ENCODE data around the gene GALNTL6.
"Not testable (repeated sequence)": the region's sequence is repeated elsewhere in the genome, so short reads cannot be mapped to it uniquely, and the experiment has no call there.

Gene GALNTL6

DNA sequence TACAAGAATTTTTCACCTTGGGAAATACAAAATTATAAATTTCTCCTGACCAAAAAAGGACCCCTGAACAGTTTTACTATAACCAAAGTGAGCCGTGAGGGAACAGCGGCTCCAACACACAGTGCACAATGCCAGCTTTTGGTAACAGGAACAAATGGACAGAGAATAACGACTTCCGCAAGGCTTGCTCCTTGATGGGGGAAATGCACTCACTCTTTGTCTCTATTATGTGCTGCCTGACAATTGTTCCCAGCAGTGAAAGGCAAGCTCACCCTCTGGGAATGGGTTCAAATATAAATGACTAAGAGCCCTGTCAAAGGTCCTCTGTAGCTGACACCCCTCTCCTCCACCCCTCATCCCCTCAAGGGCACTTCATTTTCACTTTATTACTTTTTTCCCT is 1029.6 kb downstream of the GALNTL6 start:
- DNase-seq (ENCODE audit: extremely low read depth in 1 of 2, low read depth in 1 of 2), result no peak

- DNase-seq (ENCODE audit: extremely low read depth in 1 of 2, low read depth in 1 of 2), result no peak
Measured at GRCh38 chr4:172843192-172843591, 1030.0 kb downstream of the GALNTL6 start.

DNA sequence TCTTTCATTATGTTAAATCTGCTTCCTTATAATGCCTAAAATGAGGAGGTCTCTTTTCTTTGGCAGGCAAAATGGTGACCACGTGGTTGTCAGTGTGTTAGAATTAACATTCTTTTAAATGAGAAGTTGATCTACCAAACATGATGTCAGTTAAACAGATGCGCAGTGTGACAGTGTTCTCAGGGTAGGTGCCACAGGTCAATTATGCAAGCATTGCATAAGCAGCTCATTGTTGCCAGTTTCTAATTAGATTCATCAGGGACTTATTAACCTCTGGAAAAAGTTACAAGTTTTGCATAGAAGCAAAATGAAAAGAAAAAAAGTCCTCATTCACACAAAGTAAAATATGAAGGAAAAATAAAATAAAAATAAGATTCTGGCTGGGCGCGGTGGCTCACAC is 1031.4 kb downstream of the GALNTL6 start:
- no peak for DNase-seq (ENCODE audit: extremely low read depth in 1 of 2, low read depth in 1 of 2)

GRCh38 chr4:172845281-172845680 is 1032.1 kb downstream of the GALNTL6 start:
- DNase-seq (ENCODE audit: extremely low read depth in 1 of 2, low read depth in 1 of 2), result no peak

DNA sequence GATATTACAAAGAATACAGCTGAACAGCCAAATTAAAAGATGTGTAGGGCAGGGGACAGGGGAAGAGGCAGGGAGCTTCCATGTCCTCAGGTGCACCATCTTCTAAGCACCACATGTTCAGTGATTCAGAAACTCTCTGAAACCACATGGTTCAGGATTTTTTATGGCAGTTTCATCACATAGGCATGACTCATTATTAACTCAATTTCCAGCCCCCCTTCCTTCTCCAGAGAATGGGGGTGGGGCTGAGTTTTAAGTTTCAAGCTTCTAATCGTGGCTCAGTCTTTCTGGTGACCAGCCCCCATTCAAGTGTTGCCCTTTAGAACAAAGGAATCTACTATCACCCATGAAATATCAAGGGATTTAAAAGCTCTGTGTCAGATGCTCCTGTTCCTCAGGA is 1037.6 kb downstream of the GALNTL6 start:
- DNase-seq (ENCODE audit: extremely low read depth in 1 of 2, low read depth in 1 of 2), result no peak

- no peak for DNase-seq (ENCODE audit: extremely low read depth in 1 of 2, low read depth in 1 of 2)
Measured at GRCh38 chr4:172851534-172851933, 1038.3 kb downstream of the GALNTL6 start.

- DNase-seq (ENCODE audit: extremely low read depth in 1 of 2, low read depth in 1 of 2), result no peak
Measured at GRCh38 chr4:172857026-172857425, 1043.8 kb downstream of the GALNTL6 start.

- DNase-seq (ENCODE audit: extremely low read depth in 1 of 2, low read depth in 1 of 2), result no peak
Measured at GRCh38 chr4:172858731-172859230, 1045.6 kb downstream of the GALNTL6 start.

DNA sequence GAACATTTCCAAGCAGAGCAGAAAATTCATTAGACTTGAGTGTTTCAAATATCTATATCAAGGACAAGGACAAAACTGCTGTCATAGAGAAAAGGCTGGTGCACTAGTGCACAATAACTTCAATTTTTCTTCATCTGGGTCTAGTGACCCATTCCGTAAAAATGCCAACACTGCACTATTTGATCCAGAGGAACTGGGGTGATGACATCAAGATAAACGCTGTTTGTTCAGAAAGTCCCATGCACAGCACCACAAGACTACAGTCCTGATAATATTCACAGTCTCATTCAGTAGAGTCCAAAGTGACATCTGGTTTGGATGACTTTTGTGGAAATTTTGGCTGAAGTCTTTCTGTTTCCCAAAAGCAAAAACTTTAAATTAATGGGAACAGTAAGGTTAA is 1051.9 kb downstream of the GALNTL6 start:
- no peak for DNase-seq (ENCODE audit: extremely low read depth in 1 of 2, low read depth in 1 of 2)

GRCh38 chr4:172865531-172866127 is 1052.4 kb downstream of the GALNTL6 start:
- no peak for DNase-seq (ENCODE audit: extremely low read depth in 1 of 2, low read depth in 1 of 2)

DNA sequence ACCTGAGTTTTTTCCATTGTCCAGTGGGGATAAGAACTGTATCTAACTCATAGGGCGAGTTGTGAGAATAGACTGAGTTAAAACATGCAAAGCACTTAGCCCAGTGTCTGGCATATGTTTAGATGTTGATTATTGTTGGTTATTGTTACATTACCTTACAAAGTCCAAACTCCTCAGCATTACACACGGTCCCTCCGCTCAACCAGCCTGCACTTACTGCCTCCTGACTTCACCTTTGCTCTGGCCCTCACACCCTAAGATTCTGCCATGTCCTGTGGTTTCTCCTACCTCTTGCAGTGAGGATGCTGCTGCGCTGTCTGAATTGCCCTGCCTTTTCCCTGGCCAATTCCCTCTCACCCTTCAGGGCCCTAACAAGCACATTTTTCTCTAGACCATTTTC is 1053.2 kb downstream of the GALNTL6 start:
- no peak for DNase-seq (ENCODE audit: extremely low read depth in 1 of 2, low read depth in 1 of 2)

DNA sequence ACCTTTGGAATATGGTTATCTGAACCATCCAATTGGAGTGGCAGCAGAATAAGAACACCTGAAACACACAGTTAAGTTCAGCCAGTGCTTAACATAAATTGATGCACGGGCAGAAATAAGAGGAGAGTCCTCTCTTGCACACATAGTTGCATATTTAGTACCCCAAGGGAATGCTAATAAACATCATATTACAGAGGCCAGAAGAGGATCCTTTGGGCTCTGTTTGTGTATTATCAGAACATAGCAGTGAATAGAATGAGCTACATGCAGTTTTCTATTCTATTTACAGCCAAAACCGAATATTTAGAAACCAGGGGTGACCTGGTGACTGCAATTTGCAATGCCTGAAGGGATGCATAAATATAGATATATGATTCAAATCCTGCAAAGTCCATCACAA is 1054.6 kb downstream of the GALNTL6 start:
- no peak for DNase-seq (ENCODE audit: extremely low read depth in 1 of 2, low read depth in 1 of 2)

DNA sequence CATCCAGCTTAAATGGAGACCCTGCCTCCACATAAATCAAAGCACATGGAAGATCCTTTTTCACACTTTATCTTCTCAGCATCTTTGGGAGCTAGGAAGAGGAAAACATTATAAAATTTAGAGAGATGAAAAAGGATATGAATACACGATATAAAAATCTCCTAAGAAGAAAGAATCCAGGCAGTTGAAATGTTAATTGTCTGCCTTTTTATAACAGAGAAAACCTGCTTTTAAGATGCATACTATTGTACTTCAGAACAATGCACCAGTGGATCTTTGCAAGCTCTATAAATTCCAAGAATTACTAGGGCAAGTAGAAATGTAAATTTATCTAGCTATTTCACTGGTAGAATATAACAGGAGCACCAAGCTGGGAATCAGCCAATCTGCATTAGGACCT is 1055.1 kb downstream of the GALNTL6 start:
- DNase-seq (ENCODE audit: extremely low read depth in 1 of 2, low read depth in 1 of 2), result no peak

DNA sequence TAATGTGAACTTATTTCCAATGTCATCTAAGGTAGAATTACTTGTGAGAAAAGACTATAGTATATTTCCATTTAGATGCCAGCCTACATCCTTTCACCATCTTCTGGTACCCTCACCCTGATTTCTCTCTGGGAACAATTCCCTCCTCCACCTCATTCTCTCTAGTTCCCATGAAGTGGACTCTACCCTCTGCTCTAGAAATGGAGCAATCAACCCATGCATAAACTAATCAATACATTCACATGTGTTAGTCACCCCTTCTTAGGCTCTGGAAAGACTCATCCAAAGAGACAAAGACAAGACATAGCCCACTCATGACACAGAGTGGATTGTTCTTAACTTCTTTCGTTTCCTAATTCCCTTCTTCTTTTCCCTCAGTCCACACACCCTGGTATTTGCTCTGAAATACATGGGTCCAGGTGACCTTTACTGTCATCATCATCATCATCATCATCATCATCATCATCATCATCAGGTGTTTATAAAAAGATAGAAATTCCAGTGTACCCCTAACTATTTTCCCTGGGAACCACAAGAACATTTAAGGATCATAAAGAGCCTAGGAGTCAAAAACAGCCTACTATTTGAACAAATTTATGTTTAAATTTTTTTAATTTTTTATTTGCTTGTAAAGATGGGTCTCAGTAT is 1056.5 kb downstream of the GALNTL6 start:
- no peak for DNase-seq (ENCODE audit: extremely low read depth in 1 of 2, low read depth in 1 of 2)

- no peak for DNase-seq (ENCODE audit: extremely low read depth in 1 of 2, low read depth in 1 of 2)
Measured at GRCh38 chr4:172871381-172871780, 1058.2 kb downstream of the GALNTL6 start.

DNA sequence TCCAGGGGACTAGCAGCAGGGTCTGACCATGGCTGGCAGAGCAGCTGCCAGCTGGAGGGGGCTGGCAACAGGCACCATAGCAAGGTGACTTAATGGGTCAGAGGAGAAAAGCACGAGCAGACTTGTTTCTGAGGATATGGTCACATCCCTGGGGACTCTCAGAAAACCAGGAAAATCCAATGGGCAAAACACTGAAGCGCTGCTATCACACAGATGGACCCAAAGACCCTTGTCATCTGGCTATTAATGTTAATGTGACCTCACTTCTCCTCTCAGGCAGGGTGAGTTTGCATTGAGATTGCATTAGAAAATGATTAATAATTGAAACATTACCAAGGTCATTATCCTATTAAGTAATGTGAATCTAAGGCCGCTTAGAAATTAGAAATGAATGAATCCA is 1061.7 kb downstream of the GALNTL6 start:
- DNase-seq (ENCODE audit: extremely low read depth in 1 of 2, low read depth in 1 of 2), result no peak

- DNase-seq (ENCODE audit: extremely low read depth in 1 of 2, low read depth in 1 of 2), result no peak
Measured at GRCh38 chr4:172876394-172876793, 1063.2 kb downstream of the GALNTL6 start.

DNA sequence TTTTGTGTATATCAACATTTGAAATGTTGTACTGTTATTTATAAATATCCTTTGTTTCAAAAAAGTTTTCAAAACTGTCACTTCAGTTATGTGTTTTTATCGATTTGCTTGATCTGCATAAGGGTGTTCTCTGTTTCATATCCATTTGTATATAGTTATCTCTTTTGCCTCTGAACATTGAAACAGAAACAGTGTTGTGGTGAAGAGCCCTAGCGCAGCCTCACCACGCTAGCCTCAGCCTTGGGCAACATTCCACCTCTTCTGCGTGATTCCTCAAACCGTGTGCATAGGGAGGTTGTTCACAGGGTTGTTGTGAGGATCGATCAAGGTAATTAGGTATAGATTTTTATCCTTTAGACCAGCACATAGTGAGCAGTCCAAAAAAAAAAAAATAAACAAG is 1068.4 kb downstream of the GALNTL6 start:
- DNase-seq (ENCODE audit: extremely low read depth in 1 of 2, low read depth in 1 of 2), result no peak

DNA sequence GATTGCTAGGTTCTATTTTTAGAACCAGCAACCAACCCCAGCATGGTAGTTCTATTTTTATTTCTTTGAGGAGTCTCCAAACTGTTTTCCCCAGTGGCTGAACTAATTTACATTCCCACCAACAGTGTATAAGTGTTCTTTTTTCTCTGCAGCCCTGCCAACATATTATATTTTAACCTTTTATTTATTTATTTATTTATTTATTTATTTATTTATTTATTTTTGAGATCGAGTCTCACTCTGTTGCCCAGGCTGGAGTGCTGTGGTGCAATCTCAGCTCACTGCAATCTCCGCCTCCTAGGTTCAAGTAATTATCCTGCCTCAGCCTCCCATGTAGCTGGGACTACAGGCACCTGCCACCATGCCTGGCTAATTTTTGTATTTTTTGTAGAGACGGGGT is 1074.2 kb downstream of the GALNTL6 start:
- not testable (repeated sequence) for DNase-seq (ENCODE audit: extremely low read depth in 1 of 2, low read depth in 1 of 2)

DNA sequence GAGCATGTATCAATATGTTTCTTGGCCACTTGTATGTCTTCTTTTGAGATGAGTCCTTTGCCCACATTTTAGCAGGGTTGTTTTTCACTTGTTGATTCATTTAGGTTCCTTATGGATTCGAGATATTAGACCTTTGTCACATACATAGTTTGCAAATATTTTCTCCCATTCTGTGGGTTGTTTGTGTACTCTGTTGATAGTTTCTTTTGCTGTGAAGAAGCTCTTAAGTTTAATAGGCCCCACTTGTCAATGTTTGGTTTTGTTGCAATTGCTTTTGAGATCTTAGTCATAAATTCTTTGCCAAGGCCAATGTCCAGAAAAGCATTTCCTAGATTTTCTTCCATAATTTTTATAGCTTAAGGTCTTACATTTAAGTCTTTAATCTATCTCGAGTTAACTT is 1074.8 kb downstream of the GALNTL6 start:
- no peak for DNase-seq (ENCODE audit: extremely low read depth in 1 of 2, low read depth in 1 of 2)

- DNase-seq (ENCODE audit: extremely low read depth in 1 of 2, low read depth in 1 of 2), result no peak
Measured at GRCh38 chr4:172892300-172892699, 1079.1 kb downstream of the GALNTL6 start.

DNA sequence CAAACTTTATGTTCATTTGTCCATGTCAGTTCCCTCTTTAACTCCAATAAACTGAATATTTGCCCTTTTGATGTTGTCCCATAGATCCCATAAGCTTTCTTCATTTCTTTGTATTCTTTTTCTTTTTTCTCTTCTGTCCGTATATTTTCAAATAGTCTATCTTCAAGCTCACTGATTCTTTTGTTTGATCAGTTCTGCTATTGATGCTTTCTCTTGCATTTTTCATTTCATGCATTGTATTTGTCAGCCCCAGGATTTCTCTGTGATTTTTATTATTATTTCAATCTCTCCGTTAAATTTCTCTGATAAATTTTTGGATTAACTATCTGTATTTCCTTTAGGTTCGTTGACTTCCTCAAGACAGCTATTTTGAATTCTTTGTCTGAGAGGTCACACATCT is 1082.5 kb downstream of the GALNTL6 start:
- no peak for DNase-seq (ENCODE audit: extremely low read depth in 1 of 2, low read depth in 1 of 2)

- DNase-seq (ENCODE audit: extremely low read depth in 1 of 2, low read depth in 1 of 2), result no peak
Measured at GRCh38 chr4:172897046-172897445, 1083.8 kb downstream of the GALNTL6 start.

Measured in stimulated activated CD8-positive, alpha-beta memory T cell treated with anti-CD3 and anti-CD28 coated beads, Interleukin-7, amount 100 ng/mL, for 48 hours (primary cell).